HEK293 (cell line): Measurements from ENCODE around the gene EPS8L1.

ENCODE experiments used
- CTCF ChIA-PET: fragments of 350-600 bp; formaldehyde crosslinking; extraction: SDS; loops from one replicate; lab custom pipeline; 2021; ENCODE audit warnings: antibody characterized with exemption; lab: Yijun Ruan, JAX
- POLR2A ChIA-PET: fragments of 300-600 bp; formaldehyde crosslinking; extraction: SDS; loops from one replicate; lab custom pipeline; 2020; ENCODE audit warnings: antibody characterized with exemption, inconsistent platforms; lab: Yijun Ruan, JAX
- H3K27ac ChIP-seq: fragments of 200-500 bp; sonication (Bioruptor generic); 2 replicates; pipeline ENCODE4 v1.5.1; 2014; ENCODE audit warnings: low read depth, low read length, control low read depth, inconsistent platforms; ENCODE audit errors: extremely low read depth
- H3K36me3 ChIP-seq, 2 experiments: fragments of 200-500 bp in 1 of 2; sonication (Bioruptor generic) in 1 of 2; 1 replicate in 1 of 2; 2 replicates in 1 of 2; pipeline ENCODE4 v1.5.1; 2014 to 2017; ENCODE audit warnings: inconsistent platforms in 2 of 2, low read length in 2 of 2; ENCODE audit not compliant: control insufficient read depth in 2 of 2, insufficient read depth in 1 of 2
- H3K4me1 ChIP-seq: fragments of 200-500 bp; sonication (Bioruptor generic); 2 replicates; pipeline ENCODE4 v1.5.1; 2014; ENCODE audit warnings: mild to moderate bottlenecking, low read length, inconsistent platforms; ENCODE audit not compliant: control insufficient read depth, insufficient read depth
- H3K4me3 ChIP-seq: 2 replicates; pipeline ENCODE4 v1.5.1; 2011; ENCODE audit warnings: low read depth, mild to moderate bottlenecking, control low read depth, low read length, moderate library complexity
- H3K9me3 ChIP-seq: fragments of 200-500 bp; sonication (Bioruptor generic); 2 replicates; pipeline ENCODE4 v1.5.1; 2014; ENCODE audit warnings: low read depth, low read length, inconsistent platforms; ENCODE audit not compliant: control insufficient read depth, insufficient read depth
- BCL11A ChIP-seq: fragments of 450-650 bp; formaldehyde crosslinking; IDR thresholded peaks from 2 replicates; pipeline ENCODE4 v1.5.1; 2016; ENCODE audit warnings: low read depth, missing biosample characterization, missing genetic modification characterization
- GLI4 ChIP-seq: fragments of 450-650 bp; formaldehyde crosslinking; IDR thresholded peaks from 2 replicates; pipeline ENCODE4 v1.5.1; 2016; ENCODE audit warnings: missing biosample characterization, missing genetic modification characterization
- IKZF3 ChIP-seq: fragments of 450-650 bp; IDR thresholded peaks from 2 replicates; pipeline ENCODE4 v1.5.0; 2018; ENCODE audit warnings: missing biosample characterization, mild to moderate bottlenecking, missing genetic modification characterization, moderate library complexity
- KLF1 ChIP-seq: fragments of 450-650 bp; formaldehyde crosslinking; IDR thresholded peaks from 2 replicates; pipeline ENCODE4 v1.5.1; 2016; ENCODE audit warnings: missing biosample characterization, missing genetic modification characterization
- MEIS1 ChIP-seq: sonication (generic); formaldehyde crosslinking; IDR thresholded peaks from 2 replicates; pipeline ENCODE4 v1.8.1; 2022; ENCODE audit warnings: missing genetic modification reagents, mild to moderate bottlenecking, borderline replicate concordance
- OSR2 ChIP-seq: fragments of 450-650 bp; formaldehyde crosslinking; IDR thresholded peaks from 2 replicates; pipeline ENCODE4 v1.5.1; 2016; ENCODE audit warnings: missing biosample characterization, missing genetic modification characterization
- SCRT1 ChIP-seq: fragments of 450-650 bp; formaldehyde crosslinking; IDR thresholded peaks from 2 replicates; pipeline ENCODE4 v1.5.1; 2016; ENCODE audit warnings: missing biosample characterization, missing genetic modification characterization, borderline replicate concordance
- YY1 ChIP-seq: fragments of 450-650 bp; formaldehyde crosslinking; IDR thresholded peaks from 2 replicates; pipeline ENCODE4 v1.5.1; 2018; ENCODE audit warnings: missing biosample characterization, missing genetic modification characterization
- ZFP37 ChIP-seq: fragments of 450-650 bp; formaldehyde crosslinking; IDR thresholded peaks from 2 replicates; pipeline ENCODE4 v1.5.1; 2016; ENCODE audit warnings: missing biosample characterization, missing genetic modification characterization
- ZNF292 ChIP-seq: fragments of 450-650 bp; formaldehyde crosslinking; IDR thresholded peaks from 2 replicates; pipeline ENCODE4 v1.5.1; 2016; ENCODE audit warnings: low read depth, missing biosample characterization, missing genetic modification characterization, borderline replicate concordance
- ZNF596 ChIP-seq: fragments of 450-650 bp; IDR thresholded peaks from 2 replicates; pipeline ENCODE4 v1.5.0; 2018; ENCODE audit warnings: missing biosample characterization, mild to moderate bottlenecking, missing genetic modification characterization, moderate library complexity
- ZNF629 ChIP-seq: fragments of 450-650 bp; formaldehyde crosslinking; IDR thresholded peaks from 2 replicates; pipeline ENCODE4 v1.5.1; 2017; ENCODE audit warnings: missing biosample characterization, missing genetic modification characterization
- ZNF658 ChIP-seq: fragments of 450-650 bp; formaldehyde crosslinking; IDR thresholded peaks from 2 replicates; pipeline ENCODE4; 2016; ENCODE audit warnings: missing biosample characterization, missing genetic modification characterization
- TF ChIP-seq, protein P1 (sequence below): fragments of 450-650 bp; formaldehyde crosslinking; IDR thresholded peaks from 2 replicates; pipeline ENCODE4 v1.5.1; 2016; ENCODE audit warnings: missing biosample characterization, missing genetic modification characterization
- TF ChIP-seq, protein P2 (sequence below): fragments of 450-650 bp; formaldehyde crosslinking; conservative IDR thresholded peaks from 2 replicates; pipeline ENCODE4 v1.5.1; 2016; ENCODE audit warnings: low read depth, missing biosample characterization, missing genetic modification characterization
- TF ChIP-seq, protein P3 (sequence below): fragments of 450-650 bp; formaldehyde crosslinking; IDR thresholded peaks from 2 replicates; pipeline ENCODE4 v1.5.1; 2016; ENCODE audit warnings: missing biosample characterization, missing genetic modification characterization, low read depth

The EPS8L1 gene

DNA sequence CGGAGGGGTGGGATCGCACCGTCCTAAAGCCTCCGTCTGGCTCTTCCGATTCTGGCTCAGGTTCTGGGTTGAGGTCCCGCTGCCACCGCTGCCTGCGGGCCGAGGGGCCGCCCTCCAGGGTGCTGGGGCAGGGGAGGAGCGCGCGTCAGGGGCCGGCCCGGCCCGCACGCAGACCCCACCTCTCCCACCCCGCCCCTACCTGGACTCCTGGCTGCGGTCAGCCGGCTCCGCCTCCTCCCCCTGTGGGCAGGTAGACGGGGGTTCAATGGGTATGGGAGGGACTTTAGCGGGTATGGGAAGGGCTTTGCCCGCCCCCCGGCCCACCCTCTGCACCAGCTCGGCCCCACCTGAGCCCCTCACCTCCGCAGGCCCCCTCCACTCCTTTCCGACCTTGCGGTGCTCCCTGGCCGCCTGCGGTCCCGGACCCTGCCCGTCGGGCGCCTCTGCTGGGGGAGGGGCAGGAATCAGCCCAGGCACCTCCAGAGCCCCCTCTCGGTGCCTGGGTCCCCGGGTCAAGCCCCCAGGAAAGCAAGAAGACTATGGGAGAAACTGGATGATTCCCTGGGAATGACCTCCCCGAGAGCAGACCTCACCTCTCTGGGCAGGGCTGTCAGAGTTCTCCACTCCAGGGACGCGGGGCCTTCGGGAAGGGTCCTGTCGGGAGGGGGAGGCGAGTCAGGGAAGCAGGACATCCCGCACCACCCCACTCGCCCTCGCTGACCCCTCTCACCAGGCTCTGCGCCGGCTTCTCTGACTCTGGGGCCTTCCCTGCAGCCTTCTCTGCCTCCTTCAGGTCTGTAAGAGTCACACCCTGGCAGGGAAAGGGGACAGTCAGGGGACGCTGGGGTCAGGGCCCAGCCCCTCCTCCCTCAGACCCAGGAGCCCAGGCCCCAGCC is 17.0 kb downstream of the EPS8L1 start:
- POLR2A ChIA-PET: interaction anchor here (0.6 kb wide), 1 partner anchor 10 kb away, joined by 4 read pairs; no protein-coding TSS in a partner anchor
- H3K36me3 ChIP-seq: peaks cover 4 to 36% of the 10 kb centered on the region in 2 experiments; a peak in 2 of 3 replicates
- no peak overlapping the region for H3K27ac ChIP-seq
- no peaks in the 10 kb centered on the region for H3K4me1 ChIP-seq
- no peaks in the 10 kb centered on the region for H3K9me3 ChIP-seq
- no peak for TF ChIP-seq SCRT1
- TF ChIP-seq, protein P1, sequence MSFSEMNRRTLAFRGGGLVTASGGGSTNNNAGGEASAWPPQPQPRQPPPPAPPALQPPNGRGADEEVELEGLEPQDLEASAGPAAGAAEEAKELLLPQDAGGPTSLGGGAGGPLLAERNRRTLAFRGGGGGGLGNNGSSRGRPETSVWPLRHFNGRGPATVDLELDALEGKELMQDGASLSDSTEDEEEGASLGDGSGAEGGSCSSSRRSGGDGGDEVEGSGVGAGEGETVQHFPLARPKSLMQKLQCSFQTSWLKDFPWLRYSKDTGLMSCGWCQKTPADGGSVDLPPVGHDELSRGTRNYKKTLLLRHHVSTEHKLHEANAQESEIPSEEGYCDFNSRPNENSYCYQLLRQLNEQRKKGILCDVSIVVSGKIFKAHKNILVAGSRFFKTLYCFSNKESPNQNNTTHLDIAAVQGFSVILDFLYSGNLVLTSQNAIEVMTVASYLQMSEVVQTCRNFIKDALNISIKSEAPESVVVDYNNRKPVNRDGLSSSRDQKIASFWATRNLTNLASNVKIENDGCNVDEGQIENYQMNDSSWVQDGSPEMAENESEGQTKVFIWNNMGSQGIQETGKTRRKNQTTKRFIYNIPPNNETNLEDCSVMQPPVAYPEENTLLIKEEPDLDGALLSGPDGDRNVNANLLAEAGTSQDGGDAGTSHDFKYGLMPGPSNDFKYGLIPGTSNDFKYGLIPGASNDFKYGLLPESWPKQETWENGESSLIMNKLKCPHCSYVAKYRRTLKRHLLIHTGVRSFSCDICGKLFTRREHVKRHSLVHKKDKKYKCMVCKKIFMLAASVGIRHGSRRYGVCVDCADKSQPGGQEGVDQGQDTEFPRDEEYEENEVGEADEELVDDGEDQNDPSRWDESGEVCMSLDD: no peak
- no peak for TF ChIP-seq ZNF596 (tag by site-specific recombination)
- no peak for TF ChIP-seq ZFP37 (tag by site-specific recombination)
- no peak for TF ChIP-seq IKZF3 (tag by site-specific recombination)
- no peak for TF ChIP-seq BCL11A (tag by site-specific recombination)
- TF ChIP-seq, protein P2, sequence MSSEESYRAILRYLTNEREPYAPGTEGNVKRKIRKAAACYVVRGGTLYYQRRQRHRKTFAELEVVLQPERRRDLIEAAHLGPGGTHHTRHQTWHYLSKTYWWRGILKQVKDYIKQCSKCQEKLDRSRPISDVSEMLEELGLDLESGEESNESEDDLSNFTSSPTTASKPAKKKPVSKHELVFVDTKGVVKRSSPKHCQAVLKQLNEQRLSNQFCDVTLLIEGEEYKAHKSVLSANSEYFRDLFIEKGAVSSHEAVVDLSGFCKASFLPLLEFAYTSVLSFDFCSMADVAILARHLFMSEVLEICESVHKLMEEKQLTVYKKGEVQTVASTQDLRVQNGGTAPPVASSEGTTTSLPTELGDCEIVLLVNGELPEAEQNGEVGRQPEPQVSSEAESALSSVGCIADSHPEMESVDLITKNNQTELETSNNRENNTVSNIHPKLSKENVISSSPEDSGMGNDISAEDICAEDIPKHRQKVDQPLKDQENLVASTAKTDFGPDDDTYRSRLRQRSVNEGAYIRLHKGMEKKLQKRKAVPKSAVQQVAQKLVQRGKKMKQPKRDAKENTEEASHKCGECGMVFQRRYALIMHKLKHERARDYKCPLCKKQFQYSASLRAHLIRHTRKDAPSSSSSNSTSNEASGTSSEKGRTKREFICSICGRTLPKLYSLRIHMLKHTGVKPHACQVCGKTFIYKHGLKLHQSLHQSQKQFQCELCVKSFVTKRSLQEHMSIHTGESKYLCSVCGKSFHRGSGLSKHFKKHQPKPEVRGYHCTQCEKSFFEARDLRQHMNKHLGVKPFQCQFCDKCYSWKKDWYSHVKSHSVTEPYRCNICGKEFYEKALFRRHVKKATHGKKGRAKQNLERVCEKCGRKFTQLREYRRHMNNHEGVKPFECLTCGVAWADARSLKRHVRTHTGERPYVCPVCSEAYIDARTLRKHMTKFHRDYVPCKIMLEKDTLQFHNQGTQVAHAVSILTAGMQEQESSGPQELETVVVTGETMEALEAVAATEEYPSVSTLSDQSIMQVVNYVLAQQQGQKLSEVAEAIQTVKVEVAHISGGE (tag by site-specific recombination): no peak
- TF ChIP-seq ZNF629 (tag by site-specific recombination): no peak
- TF ChIP-seq ZNF658 (tag by site-specific recombination): no peak
- TF ChIP-seq OSR2 (tag by site-specific recombination): no peak
- H3K4me3 ChIP-seq: no peak overlapping the region
- CTCF ChIA-PET: no interaction called here

DNA sequence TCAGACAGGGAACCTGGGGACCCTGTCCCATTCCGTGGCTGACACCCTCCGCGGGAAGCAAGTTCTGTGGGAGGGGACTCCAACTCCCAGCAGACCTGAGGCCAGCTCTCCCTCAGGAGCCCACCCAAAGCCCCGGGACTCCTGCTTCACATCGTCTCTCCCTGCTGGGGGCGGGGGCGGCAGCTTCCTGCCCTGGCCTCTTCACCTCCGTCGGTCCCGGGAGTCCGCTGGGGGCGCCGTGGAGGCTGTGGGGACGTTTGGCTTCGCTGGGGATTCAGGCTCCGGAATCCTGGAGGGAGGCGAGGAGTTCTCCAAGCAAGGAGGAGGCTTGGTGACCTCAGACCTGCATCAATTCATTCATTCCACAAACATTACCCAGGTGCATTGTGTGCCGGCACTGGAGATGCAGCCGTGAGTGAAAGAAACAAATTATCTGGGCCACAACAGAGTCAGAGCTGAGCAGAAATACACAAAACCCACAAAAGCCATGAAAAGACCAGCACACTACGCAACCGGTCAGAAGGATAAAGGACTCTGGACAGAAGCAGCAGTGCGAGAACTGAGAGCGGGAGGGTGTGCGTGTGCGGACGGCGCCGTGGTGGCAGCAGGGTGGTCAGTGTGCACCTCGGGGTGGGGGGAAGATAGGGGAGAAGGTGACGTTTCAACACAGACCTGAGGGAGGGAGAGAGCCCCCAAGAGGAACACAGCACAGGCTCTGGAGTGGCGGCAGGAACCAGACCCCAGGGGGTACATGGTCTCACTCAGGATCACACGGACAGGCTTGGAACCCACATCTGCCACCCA is 19.0 kb downstream of the EPS8L1 start:
- no peak overlapping the region for H3K27ac ChIP-seq
- ChIA-PET POLR2A (interaction anchor here (2.0 kb wide), 1 partner anchor 23 kb away, joined by 5 read pairs; the partner anchor contains the start of gene PPP1R12C), CTCF (interaction anchor here (0.6 to 1.8 kb wide), 2 partner anchors 47 to 74 kb away, joined by 4 to 6 read pairs; no protein-coding TSS in a partner anchor)

More for the DNA sequence above, 19.0 kb downstream of the EPS8L1 start:
- peaks cover 4 to 46% of the 10 kb centered on the region in 2 experiments; a peak in 2 of 3 replicates for H3K36me3 ChIP-seq
- H3K4me3 ChIP-seq: no peak overlapping the region
- no peaks in the 10 kb centered on the region for H3K9me3 ChIP-seq
- TF ChIP-seq MEIS1 (CRISPR knock-in tag): no peak
- TF ChIP-seq KLF1 (tag by site-specific recombination): no peak
- TF ChIP-seq ZNF292 (tag by site-specific recombination): no peak
- no peak for TF ChIP-seq GLI4 (tag by site-specific recombination)
- TF ChIP-seq YY1 (tag by site-specific recombination): no peak
- TF ChIP-seq, protein P3, sequence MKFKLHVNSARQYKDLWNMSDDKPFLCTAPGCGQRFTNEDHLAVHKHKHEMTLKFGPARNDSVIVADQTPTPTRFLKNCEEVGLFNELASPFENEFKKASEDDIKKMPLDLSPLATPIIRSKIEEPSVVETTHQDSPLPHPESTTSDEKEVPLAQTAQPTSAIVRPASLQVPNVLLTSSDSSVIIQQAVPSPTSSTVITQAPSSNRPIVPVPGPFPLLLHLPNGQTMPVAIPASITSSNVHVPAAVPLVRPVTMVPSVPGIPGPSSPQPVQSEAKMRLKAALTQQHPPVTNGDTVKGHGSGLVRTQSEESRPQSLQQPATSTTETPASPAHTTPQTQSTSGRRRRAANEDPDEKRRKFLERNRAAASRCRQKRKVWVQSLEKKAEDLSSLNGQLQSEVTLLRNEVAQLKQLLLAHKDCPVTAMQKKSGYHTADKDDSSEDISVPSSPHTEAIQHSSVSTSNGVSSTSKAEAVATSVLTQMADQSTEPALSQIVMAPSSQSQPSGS (tag by site-specific recombination): no peak
- TF ChIP-seq, all 188 proteins: peak for 0
- no peaks in the 10 kb centered on the region for H3K4me1 ChIP-seq
